Measurements from ENCODE around the gene PRDM16. TPM values are rescaled to one million over a fixed set of nuclear protein-coding genes. Genes with fewer than 3 reads are reported as not detected.

The PRDM16 gene
- total RNA-seq, 1 experiment from 2014 or later: not detected

DNA sequence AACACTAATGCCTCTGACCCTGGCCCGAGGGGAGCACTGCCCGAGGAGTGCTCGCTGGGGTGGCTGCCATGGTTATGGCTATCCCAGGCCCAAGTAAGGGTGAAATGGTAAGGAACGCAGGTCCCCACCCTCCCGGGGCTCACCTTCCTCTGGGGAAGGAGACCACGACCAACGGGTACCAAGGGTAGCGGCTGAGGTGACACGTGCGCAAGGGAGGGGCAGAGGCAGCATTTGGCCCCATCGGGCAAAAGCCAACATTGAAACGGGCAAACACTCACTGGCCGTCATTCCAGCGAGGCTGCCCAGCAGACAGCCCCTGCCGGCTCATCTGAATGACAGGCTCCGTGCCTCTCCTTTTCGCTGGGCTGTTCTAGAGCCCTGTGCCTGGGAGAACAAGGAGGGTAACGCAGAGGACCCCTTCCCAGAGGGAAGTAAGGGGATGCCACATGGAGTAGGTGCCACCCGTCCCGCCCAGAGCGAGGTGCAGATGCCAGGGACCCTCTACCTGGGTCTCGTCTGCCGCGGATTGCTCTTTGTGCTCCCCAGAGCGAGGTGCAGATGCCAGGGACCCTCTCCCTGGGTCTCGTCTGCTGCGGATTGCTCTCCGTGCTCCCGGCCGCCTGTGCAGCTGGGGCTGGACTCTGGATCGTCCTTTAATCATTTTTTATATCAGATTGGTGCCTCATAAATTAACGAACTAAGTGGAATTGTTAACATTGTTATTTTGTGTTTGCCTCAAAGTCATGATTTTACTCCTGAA, 31.5 kb upstream of the PRDM16 start:
- no peaks in the 10 kb centered on the region for H3K9me3 Mint-ChIP-seq (ENCODE audit: unreplicated experiment)
- H3K27me3 Mint-ChIP-seq (ENCODE audit: insufficient read depth, unreplicated experiment): no peaks in the 10 kb centered on the region
- no TSS peak for BruUV-seq (replicated peaks)
- no peak overlapping the region for H3K4me3 Mint-ChIP-seq (ENCODE audit: unreplicated experiment)
- DNase-seq (ENCODE audit: unreplicated experiment): no peak
- intact Hi-C loops (cut with micrococcal nuclease): no loop called here
- TF ChIP-seq, protein P1, sequence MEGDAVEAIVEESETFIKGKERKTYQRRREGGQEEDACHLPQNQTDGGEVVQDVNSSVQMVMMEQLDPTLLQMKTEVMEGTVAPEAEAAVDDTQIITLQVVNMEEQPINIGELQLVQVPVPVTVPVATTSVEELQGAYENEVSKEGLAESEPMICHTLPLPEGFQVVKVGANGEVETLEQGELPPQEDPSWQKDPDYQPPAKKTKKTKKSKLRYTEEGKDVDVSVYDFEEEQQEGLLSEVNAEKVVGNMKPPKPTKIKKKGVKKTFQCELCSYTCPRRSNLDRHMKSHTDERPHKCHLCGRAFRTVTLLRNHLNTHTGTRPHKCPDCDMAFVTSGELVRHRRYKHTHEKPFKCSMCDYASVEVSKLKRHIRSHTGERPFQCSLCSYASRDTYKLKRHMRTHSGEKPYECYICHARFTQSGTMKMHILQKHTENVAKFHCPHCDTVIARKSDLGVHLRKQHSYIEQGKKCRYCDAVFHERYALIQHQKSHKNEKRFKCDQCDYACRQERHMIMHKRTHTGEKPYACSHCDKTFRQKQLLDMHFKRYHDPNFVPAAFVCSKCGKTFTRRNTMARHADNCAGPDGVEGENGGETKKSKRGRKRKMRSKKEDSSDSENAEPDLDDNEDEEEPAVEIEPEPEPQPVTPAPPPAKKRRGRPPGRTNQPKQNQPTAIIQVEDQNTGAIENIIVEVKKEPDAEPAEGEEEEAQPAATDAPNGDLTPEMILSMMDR (IDR thresholded peaks at IDR 0.05; ENCODE audit: unreplicated experiment): no peak
- no peaks in the 10 kb centered on the region for H3K36me3 Mint-ChIP-seq (ENCODE audit: insufficient read depth, unreplicated experiment)
- no peaks in the 10 kb centered on the region for H3K4me1 Mint-ChIP-seq (ENCODE audit: insufficient read depth, unreplicated experiment)
- H3K27ac Mint-ChIP-seq (ENCODE audit: low read depth, unreplicated experiment): no peak overlapping the region
- ChIA-PET POLR2A (no interaction called here), CTCF (no interaction called here)

GRCh38 chr1:3038113-3038551, 30.9 kb upstream of the PRDM16 start:
- ChIA-PET CTCF (no interaction called here), POLR2A (no interaction called here)
- no TSS peak for BruUV-seq (replicated peaks)
- no peaks in the 10 kb centered on the region for H3K4me1 Mint-ChIP-seq (ENCODE audit: insufficient read depth, unreplicated experiment)
- no peak for DNase-seq (ENCODE audit: unreplicated experiment)
- H3K27ac Mint-ChIP-seq (ENCODE audit: low read depth, unreplicated experiment): no peak overlapping the region
- H3K9me3 Mint-ChIP-seq (ENCODE audit: unreplicated experiment): no peaks in the 10 kb centered on the region
- no peaks in the 10 kb centered on the region for H3K27me3 Mint-ChIP-seq (ENCODE audit: insufficient read depth, unreplicated experiment)
- TF ChIP-seq, protein P1 (IDR thresholded peaks at IDR 0.05; ENCODE audit: unreplicated experiment): no peak
- H3K4me3 Mint-ChIP-seq (ENCODE audit: unreplicated experiment): no peak overlapping the region
- intact Hi-C loops (cut with micrococcal nuclease): no loop called here
- no peaks in the 10 kb centered on the region for H3K36me3 Mint-ChIP-seq (ENCODE audit: insufficient read depth, unreplicated experiment)

GRCh38 chr1:3038571-3039181, 30.3 kb upstream of the PRDM16 start:
- Mint-ChIP-seq H3K36me3 (ENCODE audit: insufficient read depth, unreplicated experiment) (no peaks in the 10 kb centered on the region), H3K9me3 (ENCODE audit: unreplicated experiment) (no peaks in the 10 kb centered on the region), H3K27ac (ENCODE audit: low read depth, unreplicated experiment) (no peak overlapping the region), H3K4me3 (ENCODE audit: unreplicated experiment) (no peak overlapping the region), H3K27me3 (ENCODE audit: insufficient read depth, unreplicated experiment) (no peaks in the 10 kb centered on the region), H3K4me1 (ENCODE audit: insufficient read depth, unreplicated experiment) (no peaks in the 10 kb centered on the region)
- TF ChIP-seq, protein P1 (IDR thresholded peaks at IDR 0.05; ENCODE audit: unreplicated experiment): no peak
- ChIA-PET CTCF (no interaction called here), POLR2A (no interaction called here)
- BruUV-seq (replicated peaks): no TSS peak
- intact Hi-C loops (cut with micrococcal nuclease): no loop called here
- DNase-seq (ENCODE audit: unreplicated experiment): no peak

DNA sequence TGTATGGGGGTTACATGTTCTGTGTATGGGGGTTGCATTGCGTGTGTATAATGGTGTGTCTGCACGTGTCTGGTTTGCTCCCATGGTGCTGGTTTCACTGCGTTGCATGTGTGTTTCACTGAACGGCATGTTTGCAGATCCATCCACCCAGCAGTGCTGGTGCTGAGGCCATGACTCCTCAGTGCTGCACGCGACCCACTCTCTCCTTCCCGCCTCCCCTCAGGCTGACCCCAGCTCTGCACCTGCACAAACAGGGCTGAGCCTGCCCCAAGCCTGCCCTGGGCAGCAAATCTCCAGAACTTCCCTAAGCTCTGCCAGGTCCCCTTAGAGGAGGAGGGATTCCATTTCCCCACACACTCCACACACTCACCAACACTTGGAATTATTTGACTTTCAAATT, 29.0 kb upstream of the PRDM16 start:
- TF ChIP-seq, protein P1 (IDR thresholded peaks at IDR 0.05; ENCODE audit: unreplicated experiment): no peak
- BruUV-seq (replicated peaks): no TSS peak
- Mint-ChIP-seq H3K36me3 (ENCODE audit: insufficient read depth, unreplicated experiment) (no peaks in the 10 kb centered on the region), H3K4me1 (ENCODE audit: insufficient read depth, unreplicated experiment) (no peaks in the 10 kb centered on the region), H3K27me3 (ENCODE audit: insufficient read depth, unreplicated experiment) (no peaks in the 10 kb centered on the region), H3K27ac (ENCODE audit: low read depth, unreplicated experiment) (no peak overlapping the region), H3K4me3 (ENCODE audit: unreplicated experiment) (no peak overlapping the region), H3K9me3 (ENCODE audit: unreplicated experiment) (peaks cover 8% of the 10 kb centered on the region)
- ChIA-PET CTCF (no interaction called here), POLR2A (no interaction called here)
- intact Hi-C loops (cut with micrococcal nuclease): no loop called here
- no peak for DNase-seq (ENCODE audit: unreplicated experiment)

Measured in MCF 10A (cell line).